GM10248 (cell line): ENCODE results near the gene C10orf95.

Source experiments
- CTCF ChIA-PET: fragments of 300-600 bp; sonication (Branson Sonifier 250); formaldehyde crosslinking; extraction: SDS; loops from one replicate; lab custom pipeline; 2021; ENCODE audit warnings: antibody characterized with exemption; lab: Yijun Ruan, JAX
- POLR2A ChIA-PET: fragments of 350-650 bp; sonication (Branson Sonifier 250); formaldehyde crosslinking; extraction: SDS; loops from one replicate; lab custom pipeline; 2020; ENCODE audit warnings: antibody characterized with exemption; lab: Yijun Ruan, JAX
- DNase-seq: peaks from one replicate; pipeline ENCODE4 v3.0.0; 2012; ENCODE audit errors: extremely low spot score
- TF ChIP-seq, protein P1 (sequence below): IDR thresholded peaks from 2 replicates; pipeline ENCODE4 v1.5.1; 2012; ENCODE audit warnings: mild to moderate bottlenecking, low read depth; ENCODE audit errors: extremely low read depth, missing control alignments, control extremely low read depth

The C10orf95 gene

DNA sequence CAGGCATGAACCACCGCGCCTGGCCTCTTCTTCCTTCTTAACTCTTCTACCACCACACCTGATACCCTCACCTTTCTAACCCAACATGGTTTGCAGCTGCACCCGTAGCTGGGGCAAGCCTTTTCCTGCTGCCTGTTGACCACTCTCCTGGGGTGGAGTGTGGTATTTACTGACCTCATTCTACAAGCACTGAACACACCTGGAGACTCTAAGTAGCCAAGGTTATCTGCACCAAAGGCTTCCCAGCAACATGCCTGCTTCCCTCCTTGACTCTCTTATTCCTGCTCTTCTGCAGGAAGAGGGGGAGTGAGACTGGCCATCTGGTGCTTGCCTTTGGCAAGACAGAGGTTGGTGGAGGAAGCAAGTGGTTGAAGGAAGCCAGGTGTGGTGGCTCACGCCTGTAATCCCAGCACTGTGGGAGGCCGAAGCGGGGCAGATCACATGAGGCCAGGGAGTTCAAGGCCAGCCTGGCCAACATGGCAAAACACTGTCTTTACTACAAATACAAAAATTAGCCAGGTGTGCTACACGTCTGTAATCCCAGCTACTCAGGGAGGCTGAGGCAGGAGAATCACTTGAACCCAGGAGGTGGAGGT, 41.1 kb upstream of the C10orf95 start:
- DNase-seq = no peak
- CTCF ChIA-PET = no interaction called here
- TF ChIP-seq, protein P1, sequence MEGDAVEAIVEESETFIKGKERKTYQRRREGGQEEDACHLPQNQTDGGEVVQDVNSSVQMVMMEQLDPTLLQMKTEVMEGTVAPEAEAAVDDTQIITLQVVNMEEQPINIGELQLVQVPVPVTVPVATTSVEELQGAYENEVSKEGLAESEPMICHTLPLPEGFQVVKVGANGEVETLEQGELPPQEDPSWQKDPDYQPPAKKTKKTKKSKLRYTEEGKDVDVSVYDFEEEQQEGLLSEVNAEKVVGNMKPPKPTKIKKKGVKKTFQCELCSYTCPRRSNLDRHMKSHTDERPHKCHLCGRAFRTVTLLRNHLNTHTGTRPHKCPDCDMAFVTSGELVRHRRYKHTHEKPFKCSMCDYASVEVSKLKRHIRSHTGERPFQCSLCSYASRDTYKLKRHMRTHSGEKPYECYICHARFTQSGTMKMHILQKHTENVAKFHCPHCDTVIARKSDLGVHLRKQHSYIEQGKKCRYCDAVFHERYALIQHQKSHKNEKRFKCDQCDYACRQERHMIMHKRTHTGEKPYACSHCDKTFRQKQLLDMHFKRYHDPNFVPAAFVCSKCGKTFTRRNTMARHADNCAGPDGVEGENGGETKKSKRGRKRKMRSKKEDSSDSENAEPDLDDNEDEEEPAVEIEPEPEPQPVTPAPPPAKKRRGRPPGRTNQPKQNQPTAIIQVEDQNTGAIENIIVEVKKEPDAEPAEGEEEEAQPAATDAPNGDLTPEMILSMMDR = no peak
- POLR2A ChIA-PET = interaction anchor here (0.7 kb wide), 1 partner anchor 633 kb away, joined by 4 read pairs; no protein-coding TSS in a partner anchor

DNA sequence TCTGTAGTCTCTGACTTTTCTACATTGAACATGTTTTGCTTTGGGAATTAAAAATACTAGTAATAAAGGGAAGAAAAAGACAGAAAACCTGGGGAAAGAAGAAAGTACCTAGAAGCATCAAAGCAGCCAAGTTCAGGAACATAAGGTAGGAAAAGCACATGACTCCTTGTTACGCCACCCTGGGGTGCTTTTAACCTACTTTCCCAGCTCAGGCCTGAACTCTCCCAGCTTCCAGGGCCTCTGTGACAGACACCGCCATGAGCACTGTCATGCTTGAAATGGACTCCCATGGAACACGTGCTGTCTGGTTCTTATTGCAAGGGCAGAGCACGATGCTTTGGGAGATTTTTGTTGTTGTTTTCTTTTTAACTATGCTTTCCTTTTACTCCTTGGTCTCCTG, 39.8 kb upstream of the C10orf95 start:
- TF ChIP-seq, protein P1 = no peak
- ChIA-PET POLR2A (no interaction called here), CTCF (interaction anchor here (0.9 kb wide), 1 partner anchor 12 kb away, joined by 3 read pairs; no protein-coding TSS in a partner anchor)
- DNase-seq = no peak

DNA sequence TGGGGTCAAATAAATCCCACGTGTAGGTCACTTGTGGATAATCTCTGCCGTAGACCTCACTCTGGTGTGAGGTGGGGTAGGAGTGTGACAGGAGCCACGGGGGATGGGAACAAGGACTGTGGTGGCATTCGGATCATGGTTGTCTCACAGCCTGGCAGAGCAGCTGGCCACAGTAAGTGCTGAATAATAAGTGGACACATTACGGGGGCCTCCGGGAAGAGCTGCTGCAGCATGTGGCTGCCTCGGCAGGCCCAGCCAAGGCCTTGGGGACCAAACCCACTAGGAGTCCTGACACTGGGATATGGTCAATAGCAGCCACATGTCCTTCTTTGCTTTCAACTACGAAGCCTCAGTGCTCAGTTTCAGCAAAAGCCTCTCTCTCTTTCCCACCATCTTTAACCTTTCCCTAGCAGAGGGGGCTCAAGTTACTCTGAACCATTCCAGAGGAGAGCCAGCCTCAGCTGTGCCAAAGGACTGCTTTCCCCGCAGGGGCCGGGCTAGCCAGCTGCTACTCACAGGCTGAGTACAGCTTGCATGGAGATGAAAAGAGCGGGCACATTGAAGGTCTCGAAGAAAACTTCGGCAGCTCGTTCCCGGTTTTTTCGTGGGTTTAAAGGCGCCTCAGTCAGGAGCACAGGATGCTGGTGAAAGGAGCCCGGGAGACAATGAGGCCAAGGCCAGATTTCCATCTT, 33.9 kb upstream of the C10orf95 start:
- TF ChIP-seq, protein P1 = no peak
- DNase-seq = no peak
- ChIA-PET CTCF (interaction anchor here (1.0 to 1.8 kb wide), 4 partner anchors 9 to 316 kb away, joined by 3 to 4 read pairs (median 3); no protein-coding TSS in a partner anchor), POLR2A (no interaction called here)

DNA sequence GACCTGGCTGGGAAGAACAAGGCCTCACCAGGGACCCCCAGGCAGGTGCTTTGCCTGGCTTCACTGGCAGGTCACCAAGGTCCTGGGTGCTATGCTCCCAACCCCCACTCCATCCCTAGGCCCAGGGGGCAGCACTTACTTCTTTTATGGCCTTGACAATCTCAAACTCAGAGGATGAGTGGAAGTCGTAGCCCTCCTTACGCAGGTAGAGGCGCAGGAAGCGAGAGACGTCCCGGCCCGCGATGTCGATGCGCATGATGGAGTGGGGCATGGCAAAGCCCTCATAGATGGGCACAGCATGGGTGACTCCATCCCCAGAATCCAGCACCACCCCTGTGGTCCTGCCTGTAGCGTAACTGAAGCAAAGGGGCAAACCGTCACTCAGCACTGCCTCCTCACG, 32.7 kb upstream of the C10orf95 start:
- TF ChIP-seq, protein P1 = no peak
- ChIA-PET POLR2A (interaction anchor here (0.9 kb wide), 1 partner anchor 20 kb away, joined by 3 read pairs; the partner anchor contains the start of gene SUFU), CTCF (interaction anchor here (1.0 to 6.4 kb wide), 6 partner anchors 14 to 253 kb away, joined by 3 to 73 read pairs (median 7); partner anchors contain the start of genes ACTR1A and SUFU)
- DNase-seq = peak; percentile 4

DNA sequence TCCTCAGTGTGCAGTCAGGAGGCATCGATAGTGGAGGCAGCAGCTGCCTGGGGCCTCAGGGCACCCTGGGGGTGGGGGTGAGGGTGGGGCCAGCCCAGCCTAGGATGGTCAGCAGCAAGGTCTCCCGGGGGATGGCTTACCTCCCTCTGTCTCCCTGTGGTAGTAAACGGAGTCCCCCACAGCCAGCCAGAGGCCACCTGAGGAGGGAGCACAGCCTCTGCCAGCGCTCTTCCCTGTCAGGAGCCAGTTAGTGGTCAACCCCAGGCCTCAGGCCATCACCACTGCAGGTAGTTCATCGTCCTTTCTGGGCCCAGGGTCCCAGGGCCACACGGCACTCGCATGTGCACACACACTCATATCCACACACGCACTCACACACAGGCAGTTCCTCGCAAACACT, 29.1 kb upstream of the C10orf95 start:
- ChIA-PET CTCF (interaction anchor here (1.4 to 6.4 kb wide), 12 partner anchors 12 to 250 kb away, joined by 3 to 73 read pairs (median 18); partner anchors contain the start of gene C10orf95), POLR2A (interaction anchor here (0.6 to 0.8 kb wide), 2 partner anchors 11 to 220 kb away, joined by 3 to 8 read pairs; no protein-coding TSS in a partner anchor)
- TF ChIP-seq, protein P1 = no peak
- DNase-seq = no peak

DNA sequence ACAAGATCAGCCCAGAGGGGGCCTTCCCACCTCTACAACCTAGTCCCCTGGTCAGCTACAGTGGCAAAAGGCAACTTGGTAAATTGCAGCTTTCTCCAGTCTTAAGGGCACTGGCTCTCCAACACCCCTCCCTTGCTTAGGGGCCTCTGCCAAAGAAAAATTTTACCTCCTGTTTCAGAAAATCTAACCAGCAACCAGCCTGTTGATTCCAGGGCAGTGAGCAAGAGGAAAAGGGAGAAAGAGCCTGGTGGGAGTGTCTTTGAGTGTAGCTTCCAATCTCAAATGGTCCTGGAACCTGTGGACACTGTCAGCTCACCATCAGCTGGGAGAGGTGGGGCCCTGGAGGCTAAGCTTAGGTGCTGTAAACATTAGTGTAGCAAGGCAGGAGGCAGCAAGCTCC, 28.3 kb upstream of the C10orf95 start:
- CTCF ChIA-PET = interaction anchor here (1.0 to 6.4 kb wide), 33 partner anchors 9 to 328 kb away, joined by 3 to 73 read pairs (median 5); partner anchors contain the start of genes C10orf95, ELOVL3, NOLC1 and SUFU
- no peak for DNase-seq
- TF ChIP-seq, protein P1 = no peak
- POLR2A ChIA-PET = interaction anchor here (0.8 kb wide), 1 partner anchor 11 kb away, joined by 3 read pairs; no protein-coding TSS in a partner anchor
